Loucy (cell line): ENCODE measurements around the gene COMMD7.
A peak's percentile ranks its signal among the peaks of the same experiment; 100 is the strongest.

Experiments
- H2AFZ ChIP-seq: fragments of 200-600 bp; sonication (generic); 2 replicates; pipeline ENCODE4 v1.6.0; 2016; ENCODE audit warnings: antibody characterized with exemption, mild to moderate bottlenecking, low read length, moderate library complexity
- H3F3A ChIP-seq: fragments of 200-600 bp; 2 replicates; pipeline ENCODE4 v1.6.0; 2016; ENCODE audit warnings: antibody characterized with exemption, low read depth, mild to moderate bottlenecking
- H3K27me3 ChIP-seq: fragments of 200-600 bp; sonication (generic); 2 replicates; pipeline ENCODE4 v1.6.1; 2014; ENCODE audit warnings: low read length, mild to moderate bottlenecking; ENCODE audit not compliant: insufficient read depth, poor library complexity, severe bottlenecking
- H3K36me3 ChIP-seq: fragments of 200-600 bp; sonication (generic); 2 replicates; pipeline ENCODE4 v1.6.1; 2016; ENCODE audit warnings: low read length; ENCODE audit not compliant: insufficient read depth
- H3K4me1 ChIP-seq: fragments of 200-600 bp; sonication (generic); 2 replicates; pipeline ENCODE4 v1.5.1; 2014; ENCODE audit warnings: low read length, mild to moderate bottlenecking; ENCODE audit not compliant: insufficient read depth, poor library complexity, severe bottlenecking
- H3K4me2 ChIP-seq: fragments of 200-600 bp; sonication (generic); 2 replicates; pipeline ENCODE4 v1.6.0; 2014; ENCODE audit warnings: antibody characterized with exemption, low read length, low read depth, mild to moderate bottlenecking; ENCODE audit not compliant: poor library complexity, severe bottlenecking
- H3K4me3 ChIP-seq: fragments of 200-600 bp; sonication (generic); 2 replicates; pipeline ENCODE4 v1.5.1; 2014; ENCODE audit warnings: low read length, mild to moderate bottlenecking, mixed read lengths; ENCODE audit not compliant: poor library complexity, severe bottlenecking
- H3K79me2 ChIP-seq: fragments of 200-600 bp; sonication (generic); 2 replicates; pipeline ENCODE4 v1.6.1; 2014; ENCODE audit warnings: low read length; ENCODE audit not compliant: insufficient read depth
- H3K9ac ChIP-seq: fragments of 200-600 bp; sonication (generic); 2 replicates; pipeline ENCODE4 v1.6.0; 2014; ENCODE audit warnings: mild to moderate bottlenecking, low read depth, low read length, moderate library complexity; ENCODE audit not compliant: poor library complexity, severe bottlenecking
- H3K9me2 ChIP-seq: fragments of 200-600 bp; sonication (generic); replicated peaks from 2 replicates; pipeline ENCODE4 v1.6.1; 2016; ENCODE audit warnings: low read depth, low read length, mixed read lengths
- H3K9me3 ChIP-seq: fragments of 200-600 bp; sonication (generic); 2 replicates; pipeline ENCODE4 v1.6.1; 2014; ENCODE audit warnings: mild to moderate bottlenecking, antibody characterized with exemption, low read length, low read depth; ENCODE audit not compliant: insufficient read depth
- H4K20me1 ChIP-seq: fragments of 200-600 bp; sonication (generic); 2 replicates; pipeline ENCODE4 v1.6.0; 2014; ENCODE audit warnings: antibody characterized with exemption, low read length, mild to moderate bottlenecking; ENCODE audit not compliant: insufficient read depth, poor library complexity, severe bottlenecking
- CTCF ChIP-seq: fragments of 200-600 bp; sonication (generic); conservative IDR thresholded peaks from 2 replicates; pipeline ENCODE4 v1.5.1; 2014; ENCODE audit warnings: mild to moderate bottlenecking, antibody characterized with exemption, low read length
- EZH2phosphoT487 ChIP-seq: fragments of 200-600 bp; IDR thresholded peaks from 2 replicates; pipeline ENCODE4 v1.6.1; 2018; ENCODE audit warnings: antibody characterized with exemption, mild to moderate bottlenecking, moderate library complexity, borderline replicate concordance

COMMD7 gene

GRCh38 chr20:32764005-32764960, 21.0 kb upstream of the COMMD7 start:
- Histone ChIP-seq H3K4me3 (peak overlapping the region; percentile 84), H3K9ac (peak overlapping the region; percentile 95)

GRCh38 chr20:32763202-32764004, 20.1 kb upstream of the COMMD7 start:
- Histone ChIP-seq H3K4me3 (peak overlapping the region; percentile 84), H3K4me2 (peak overlapping the region; percentile 85), H3K36me3 (peaks cover 1% of the 10 kb centered on the region; the same call in 1 of the 2 replicates), H4K20me1 (peaks cover 38% of the 10 kb centered on the region), H2AFZ (no peak overlapping the region), H3F3A (peaks cover 4% of the 10 kb centered on the region; the same call in 1 of the 2 replicates), H3K9me2 (no peaks in the 10 kb centered on the region), H3K79me2 (peaks cover 61% of the 10 kb centered on the region), H3K9ac (peak overlapping the region; percentile 95), H3K4me1 (peaks cover 35% of the 10 kb centered on the region), H3K9me3 (no peaks in the 10 kb centered on the region), H3K27me3 (no peaks in the 10 kb centered on the region)
- TF ChIP-seq CTCF = no peak

More at GRCh38 chr20:32764005-32764960, 21.0 kb upstream of the COMMD7 start:
- Histone ChIP-seq H3K9me3 (no peaks in the 10 kb centered on the region), H3K27me3 (no peaks in the 10 kb centered on the region), H3K36me3 (peaks cover 7% of the 10 kb centered on the region; the same call in 1 of the 2 replicates), H3K4me2 (peak overlapping the region; percentile 85), H3K79me2 (peaks cover 69% of the 10 kb centered on the region), H4K20me1 (peaks cover 43% of the 10 kb centered on the region), H2AFZ (no peak overlapping the region), H3F3A (peaks cover 4% of the 10 kb centered on the region; the same call in 1 of the 2 replicates), H3K9me2 (no peaks in the 10 kb centered on the region), H3K4me1 (peaks cover 41% of the 10 kb centered on the region)
- TF ChIP-seq EZH2phosphoT487 (no peak), CTCF (no peak)

GRCh38 chr20:32762754-32763201, 19.5 kb upstream of the COMMD7 start:
- Histone ChIP-seq H3K9me3 (no peaks in the 10 kb centered on the region), H3F3A (peaks cover 4% of the 10 kb centered on the region; the same call in 1 of the 2 replicates), H3K4me2 (peak overlapping the region; percentile 85), H2AFZ (no peak overlapping the region), H3K36me3 (no peaks in the 10 kb centered on the region), H3K79me2 (peaks cover 54% of the 10 kb centered on the region), H4K20me1 (peaks cover 35% of the 10 kb centered on the region), H3K27me3 (no peaks in the 10 kb centered on the region), H3K9me2 (no peaks in the 10 kb centered on the region), H3K4me3 (peak overlapping the region; percentile 84), H3K9ac (peak overlapping the region; percentile 95), H3K4me1 (peaks cover 33% of the 10 kb centered on the region)
- TF ChIP-seq EZH2phosphoT487 = no peak
